GM18507 (cell line): Measurements from ENCODE around the gene FAM163A.

Source experiments
- DNase-seq: peaks from one replicate; pipeline ENCODE4 v3.0.0; 2011; ENCODE audit warnings: low read depth; ENCODE audit not compliant: insufficient read length; ENCODE audit errors: extremely low spot score
- FAIRE-seq: peaks from 2 replicates; lab custom pipeline; 2011; peaks lifted over from hg19 to GRCh38; lab: Jason Lieb, UNC

Gene FAM163A

GRCh38 chr1:179810367-179810715, 67.2 kb downstream of the FAM163A start:
- no peak for DNase-seq
- FAIRE-seq = no peak

- DNase-seq (no peak), FAIRE-seq (no peak)
Observed at GRCh38 chr1:179812501-179813292, 69.6 kb downstream of the FAM163A start.

DNA sequence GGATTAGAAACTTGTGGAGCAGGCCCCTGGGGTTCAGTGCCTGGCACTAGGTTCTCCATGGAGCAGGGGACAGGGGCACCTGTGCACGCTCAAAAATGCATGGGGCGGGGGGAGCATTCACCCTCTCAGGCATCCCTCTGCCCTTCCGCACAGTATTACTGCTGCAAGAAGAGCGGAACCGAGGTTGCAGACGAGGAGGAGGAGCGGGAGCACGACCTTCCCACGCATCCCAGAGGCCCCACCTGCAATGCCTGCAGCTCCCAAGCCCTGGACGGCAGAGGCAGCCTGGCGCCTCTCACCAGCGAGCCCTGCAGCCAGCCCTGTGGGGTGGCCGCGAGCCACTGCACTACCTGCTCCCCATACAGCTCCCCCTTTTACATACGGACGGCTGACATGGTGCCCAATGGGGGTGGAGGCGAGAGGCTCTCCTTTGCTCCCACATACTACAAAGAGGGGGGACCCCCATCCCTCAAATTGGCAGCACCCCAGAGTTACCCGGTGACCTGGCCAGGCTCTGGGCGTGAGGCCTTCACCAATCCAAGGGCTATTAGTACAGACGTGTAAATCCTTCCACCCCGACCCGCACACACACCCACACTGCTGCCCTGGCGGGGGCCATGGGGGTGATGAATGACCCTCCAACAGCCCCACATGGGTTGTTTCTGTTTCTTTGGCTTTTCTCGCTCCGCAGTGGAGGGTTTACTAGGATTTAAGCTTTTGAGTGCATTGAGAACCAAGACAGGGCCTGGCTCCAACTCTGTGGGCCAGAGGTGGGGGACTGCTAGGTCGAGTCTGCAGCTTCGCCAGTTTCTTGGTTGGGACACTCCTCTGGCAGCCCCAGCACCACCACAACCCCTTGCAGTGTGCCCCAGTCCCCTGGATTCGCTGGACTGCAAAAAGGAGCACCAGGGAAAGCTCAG, 70.8 kb downstream of the FAM163A start:
- FAIRE-seq (no peak), DNase-seq (no peak)

DNA sequence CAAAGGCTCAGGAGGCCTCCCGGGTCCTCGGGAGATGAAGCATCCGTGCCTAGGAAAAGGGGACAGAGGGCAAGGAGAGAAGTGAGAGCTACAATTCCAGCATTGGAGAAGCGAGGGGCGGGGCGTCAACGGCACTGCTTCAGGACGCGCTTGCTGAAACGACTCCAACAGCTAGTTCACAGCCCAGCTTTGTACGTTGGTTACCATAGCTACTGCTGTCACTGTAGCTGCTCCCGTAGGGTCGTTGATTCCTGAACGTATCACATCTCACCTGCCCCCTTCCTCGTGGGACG, 71.4 kb downstream of the FAM163A start:
- FAIRE-seq = no peak
- no peak for DNase-seq

DNA sequence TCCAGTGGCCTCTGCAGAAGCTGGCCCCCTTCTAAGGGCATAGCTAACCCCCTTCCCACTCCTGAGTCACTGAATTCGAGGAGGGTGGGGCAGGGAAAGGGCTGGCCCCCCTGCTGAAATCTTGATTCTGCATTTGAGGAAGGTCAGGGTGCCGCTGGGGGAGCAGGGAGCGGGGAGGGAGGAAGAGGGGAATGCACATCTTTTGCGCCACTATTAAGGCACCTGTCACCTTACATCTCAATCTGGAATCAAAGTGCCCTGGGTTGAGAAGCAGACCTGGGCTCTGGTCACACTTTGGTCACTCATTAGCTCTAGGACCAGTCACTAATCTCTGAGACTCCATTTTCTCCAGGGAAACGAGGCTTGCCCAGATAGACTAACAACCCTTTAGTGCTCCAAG, 72.5 kb downstream of the FAM163A start:
- no peak for FAIRE-seq
- DNase-seq = no peak

GRCh38 chr1:179816196-179816960, 73.3 kb downstream of the FAM163A start:
- FAIRE-seq (no peak), DNase-seq (no peak)

DNA sequence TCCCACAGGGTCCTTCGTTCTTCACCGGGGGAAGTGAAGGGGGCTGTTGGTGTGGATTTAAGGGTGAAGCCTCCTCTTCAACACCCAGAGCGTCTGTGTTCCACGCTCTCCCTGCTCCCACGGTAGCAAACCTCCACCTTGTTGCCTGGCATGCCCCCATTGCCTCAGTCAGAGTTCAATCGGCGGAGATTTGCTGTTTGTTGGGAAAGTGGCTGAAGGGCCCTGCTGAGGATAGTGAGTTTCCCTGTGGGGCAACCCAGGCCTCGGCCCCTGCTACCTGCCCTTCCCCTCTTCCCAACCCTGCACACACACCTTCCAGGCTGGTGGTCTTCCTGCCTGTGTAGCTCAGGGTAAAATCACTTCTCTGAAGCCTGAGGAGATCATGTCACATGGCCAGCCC, 74.0 kb downstream of the FAM163A start:
- FAIRE-seq (no peak), DNase-seq (no peak)

GRCh38 chr1:179817789-179818188, 74.7 kb downstream of the FAM163A start:
- FAIRE-seq (no peak), DNase-seq (no peak)

GRCh38 chr1:179818260-179818659, 75.2 kb downstream of the FAM163A start:
- FAIRE-seq (no peak), DNase-seq (no peak)

DNA sequence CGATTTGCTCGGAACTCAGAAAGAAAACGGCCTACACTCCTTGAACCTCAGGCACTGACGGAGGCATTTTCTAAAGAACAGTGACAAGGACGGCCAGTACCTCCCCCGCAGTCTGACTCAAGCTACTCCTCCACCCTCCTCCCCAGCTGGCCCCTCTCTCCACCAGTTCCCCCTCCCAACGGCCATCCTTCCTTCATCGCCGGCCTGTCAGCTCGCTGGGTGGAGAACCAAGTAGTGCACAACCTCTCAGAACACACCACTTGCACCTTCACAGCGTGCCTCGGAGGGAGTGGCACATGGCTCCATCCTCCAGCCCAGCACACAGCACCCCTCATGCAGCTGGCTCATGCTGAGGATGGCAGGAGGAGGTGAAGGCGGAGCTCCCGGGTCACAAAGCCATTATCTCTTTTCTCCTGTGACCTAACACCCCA, 75.7 kb downstream of the FAM163A start:
- no peak for DNase-seq
- FAIRE-seq = no peak

DNA sequence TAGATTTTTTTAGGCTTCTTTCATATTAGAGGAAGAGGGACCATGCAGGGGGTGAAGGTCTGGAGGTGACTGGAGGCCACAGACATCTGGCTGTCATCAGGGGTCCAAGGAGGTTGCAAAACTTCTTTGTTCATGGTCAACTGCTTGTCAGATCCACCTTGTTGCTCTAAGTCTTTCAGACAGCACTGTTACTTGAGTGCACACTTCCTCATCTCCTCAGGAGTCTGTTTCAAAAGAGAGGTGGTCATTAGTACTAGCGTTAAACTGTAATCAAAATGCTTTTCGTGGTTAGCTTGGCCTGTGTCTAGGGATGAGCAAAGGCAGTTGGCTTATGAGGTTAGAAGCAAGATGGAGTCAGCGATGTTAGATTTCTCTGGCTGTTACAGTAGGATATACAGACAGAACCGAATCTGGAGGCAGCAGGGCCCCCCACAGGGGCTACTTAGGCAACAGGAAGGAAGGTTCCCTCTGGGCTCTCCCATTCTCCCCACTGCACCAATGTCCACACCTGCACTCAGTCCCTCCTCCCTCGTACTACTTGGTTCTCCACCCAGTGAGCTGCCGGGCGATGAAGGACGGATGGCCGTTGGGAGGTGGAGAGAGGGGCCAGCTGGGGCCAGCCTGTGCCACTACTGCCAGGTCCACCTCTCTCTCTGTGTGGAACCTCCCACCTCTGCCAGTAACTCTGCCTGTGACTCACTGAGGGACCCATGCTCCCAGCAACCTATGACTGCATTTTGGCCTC, 77.3 kb downstream of the FAM163A start:
- no peak for DNase-seq
- FAIRE-seq = no peak

- FAIRE-seq = no peak
Observed at GRCh38 chr1:179821524-179821923, 78.4 kb downstream of the FAM163A start.

DNA sequence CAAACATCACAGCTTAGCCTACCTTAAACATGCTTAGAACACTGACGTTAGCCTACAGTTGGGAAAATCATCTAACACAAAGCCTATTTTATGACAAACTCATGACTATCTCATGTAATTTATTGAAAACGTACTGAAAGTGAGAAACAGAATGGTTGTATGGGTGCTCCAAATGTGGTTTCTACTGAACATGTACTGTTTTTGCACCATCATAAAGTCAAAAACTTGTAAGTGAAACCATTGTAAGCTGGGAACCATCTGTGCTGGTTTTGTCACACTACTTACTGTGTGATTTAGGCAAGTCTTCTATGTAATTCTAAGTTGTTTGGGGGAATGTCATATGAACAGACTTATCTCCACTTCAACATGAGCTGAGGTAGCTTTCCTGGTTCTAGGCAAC, 79.0 kb downstream of the FAM163A start:
- no peak for DNase-seq
- no peak for FAIRE-seq

More at GRCh38 chr1:179821524-179821923, 78.4 kb downstream of the FAM163A start:
- DNase-seq = no peak

- DNase-seq (no peak), FAIRE-seq (no peak)
Observed at GRCh38 chr1:179823693-179824092, 80.6 kb downstream of the FAM163A start.

DNA sequence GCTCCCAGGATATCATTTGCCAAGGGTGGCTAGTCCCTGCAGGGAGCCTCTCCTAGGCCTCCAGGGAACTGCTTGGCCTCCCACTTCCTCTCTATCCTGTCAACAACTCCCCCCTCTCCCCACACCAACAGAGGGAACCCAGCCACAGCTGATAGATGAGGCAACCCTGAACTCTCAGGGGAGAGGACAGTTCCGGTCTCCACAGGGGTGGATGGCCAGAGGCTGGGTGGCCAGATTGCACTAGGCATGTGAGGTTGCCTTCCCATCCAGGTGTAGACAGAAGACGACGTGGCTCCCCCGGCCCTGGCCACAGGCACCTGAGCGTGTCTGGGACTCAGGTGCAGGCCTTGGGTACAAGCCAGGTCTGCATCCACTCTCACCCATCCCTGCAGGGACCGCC, 81.2 kb downstream of the FAM163A start:
- FAIRE-seq = no peak

DNA sequence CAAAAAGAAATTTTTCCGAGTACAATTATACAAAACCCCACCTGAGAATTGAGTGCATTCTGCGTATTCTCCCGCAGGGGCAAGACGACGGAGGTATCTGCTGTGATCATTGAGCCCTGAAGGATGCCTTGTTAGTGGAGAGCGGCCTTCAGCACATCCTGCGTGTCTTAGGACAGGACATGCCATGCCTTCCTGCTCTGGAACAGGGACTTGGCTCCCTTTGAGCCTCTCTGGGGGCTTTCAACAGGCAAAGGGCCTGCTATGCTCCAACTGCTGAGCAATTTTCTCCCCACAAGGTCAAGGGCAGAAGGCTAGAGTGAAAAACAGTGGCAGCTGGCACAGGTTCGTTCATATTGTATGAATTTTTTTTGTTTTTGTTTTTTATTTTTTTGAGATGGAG, 82.1 kb downstream of the FAM163A start:
- no peak for FAIRE-seq
- no peak for DNase-seq

More for the DNA sequence above, 81.2 kb downstream of the FAM163A start:
- DNase-seq = no peak

- no peak for FAIRE-seq
- no peak for DNase-seq
Observed at GRCh38 chr1:179825798-179826460, 82.8 kb downstream of the FAM163A start.

DNA sequence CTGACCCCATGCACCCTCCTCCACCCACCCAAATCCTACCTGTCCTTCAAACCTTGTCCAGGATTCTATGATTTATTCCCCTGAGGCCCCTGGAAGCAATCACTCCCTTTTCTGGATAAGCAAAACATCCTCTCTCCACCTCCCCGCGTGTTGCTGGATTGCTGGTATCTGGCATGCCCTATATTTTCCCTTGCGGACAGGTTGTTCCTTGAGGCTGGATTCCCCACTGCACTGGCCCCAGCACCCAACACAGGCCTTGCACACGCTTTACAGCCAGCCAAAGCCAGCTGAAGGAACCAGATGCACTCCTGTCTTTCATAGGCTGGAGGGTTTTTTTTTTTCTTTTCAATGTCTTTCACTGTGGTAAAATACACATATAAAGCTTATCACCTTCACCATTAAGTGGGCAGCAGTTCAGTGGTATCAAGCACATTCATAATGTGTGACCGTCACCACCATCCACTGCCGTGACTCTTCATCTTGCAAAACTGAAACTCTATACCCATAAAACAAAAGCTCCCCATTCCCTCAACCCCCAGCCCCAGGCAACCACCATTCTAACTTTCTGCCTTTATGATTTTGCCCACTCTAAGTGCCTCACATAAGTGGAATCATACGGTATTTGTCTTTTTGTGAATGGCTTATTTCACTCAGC, 83.7 kb downstream of the FAM163A start:
- no peak for DNase-seq
- no peak for FAIRE-seq
